ENCODE measurements around the gene HAGHL.
A peak's percentile ranks its signal among the peaks of the same experiment; 100 is the strongest.
"Not testable (repeated sequence)": the region's sequence is repeated elsewhere in the genome, so short reads cannot be mapped to it uniquely, and the experiment has no call there.

Gene HAGHL

GRCh38 chr16:708019-708418 lies 18.9 kb upstream of the HAGHL start:
- no peak for DNase-seq (ENCODE audit: low read depth)

GRCh38 chr16:708959-709358 lies 17.9 kb upstream of the HAGHL start:
- no peak for DNase-seq (ENCODE audit: low read depth)

- DNase-seq (ENCODE audit: low read depth): no peak
Measured at GRCh38 chr16:709566-710499, 17.1 kb upstream of the HAGHL start.

GRCh38 chr16:710500-711075 lies 16.3 kb upstream of the HAGHL start:
- no peak for DNase-seq (ENCODE audit: low read depth)

GRCh38 chr16:711084-711483 lies 15.8 kb upstream of the HAGHL start:
- no peak for DNase-seq (ENCODE audit: low read depth)

- DNase-seq (ENCODE audit: low read depth): peak; percentile 56
Measured at GRCh38 chr16:711548-712320, 15.2 kb upstream of the HAGHL start.

GRCh38 chr16:712740-713250 lies 14.1 kb upstream of the HAGHL start:
- not testable (repeated sequence) for DNase-seq (ENCODE audit: low read depth)

GRCh38 chr16:714079-714478 lies 12.8 kb upstream of the HAGHL start:
- no peak for DNase-seq (ENCODE audit: low read depth)

- DNase-seq (ENCODE audit: low read depth): peak; percentile 74
Measured at GRCh38 chr16:714558-715476, 12.1 kb upstream of the HAGHL start, which contains the start of gene METRN. TSS of gene METRN (plus strand) at chr16:715118. CDS start at chr16:715290, 172 bp downstream.

- DNase-seq (ENCODE audit: low read depth): no peak
Measured at GRCh38 chr16:715477-716199, 11.3 kb upstream of the HAGHL start.

GRCh38 chr16:716200-716568 lies 10.7 kb upstream of the HAGHL start:
- no peak for DNase-seq (ENCODE audit: low read depth)

- no peak for DNase-seq (ENCODE audit: low read depth)
Measured at GRCh38 chr16:716768-717325, 10.1 kb upstream of the HAGHL start.

GRCh38 chr16:717450-718245 lies 9.3 kb upstream of the HAGHL start:
- DNase-seq (ENCODE audit: low read depth): no peak

- DNase-seq (ENCODE audit: low read depth): no peak
Measured at GRCh38 chr16:718389-718788, 8.5 kb upstream of the HAGHL start.

- no peak for DNase-seq (ENCODE audit: low read depth)
Measured at GRCh38 chr16:718922-719321, 8.0 kb upstream of the HAGHL start.

- no peak for DNase-seq (ENCODE audit: low read depth)
Measured at GRCh38 chr16:719815-720446, 7.0 kb upstream of the HAGHL start.

- no peak for DNase-seq (ENCODE audit: low read depth)
Measured at GRCh38 chr16:720447-720989, 6.4 kb upstream of the HAGHL start.

GRCh38 chr16:720990-721764 lies 5.7 kb upstream of the HAGHL start, which contains the start of gene ANTKMT:
TSS of gene ANTKMT (plus strand) at chr16:721146. CDS start at chr16:721275, 129 bp downstream.
- peak; percentile 27 for DNase-seq (ENCODE audit: low read depth)
